Muscle of leg (tissue), 11 donors: ENCODE data around the gene AGXT2. TPM values are rescaled to one million over a fixed set of nuclear protein-coding genes. Genes with fewer than 3 reads are reported as not detected.

Experiments used
- DNase-seq: peaks from one replicate; pipeline ENCODE4 v3.0.0; 2013
- H3K27ac ChIP-seq: one replicate; pipeline ENCODE4 v1.5.1; 2013; ENCODE audit warnings: mild to moderate bottlenecking, low read length, control low read depth
- H3K27me3 ChIP-seq: one replicate; pipeline ENCODE4 v1.6.1; 2013; ENCODE audit warnings: low read length; ENCODE audit not compliant: control insufficient read depth, insufficient read depth
- H3K36me3 ChIP-seq: one replicate; pipeline ENCODE4 v1.6.1; 2013; ENCODE audit warnings: low read length; ENCODE audit not compliant: control insufficient read depth, insufficient read depth
- H3K4me1 ChIP-seq: one replicate; pipeline ENCODE4 v1.6.1; 2013; ENCODE audit warnings: low read length; ENCODE audit not compliant: control insufficient read depth, insufficient read depth
- H3K4me3 ChIP-seq: one replicate; pipeline ENCODE4 v1.5.1; 2013; ENCODE audit warnings: low read length, control low read depth
- H3K9me3 ChIP-seq: replicated peaks from 2 replicates; pipeline ENCODE4 v1.6.1; 2013; ENCODE audit warnings: low read depth, low read length; ENCODE audit not compliant: control insufficient read depth
- WGBS: methylation state at CpG from one replicate; pipeline ENCODE4 v1.1.5; 2013; ENCODE audit warnings: missing lambda C conversion rate; ENCODE audit not compliant: insufficient coverage; 5-methylcytosine and 5-hydroxymethylcytosine counted together
- polyA plus RNA-seq, 8 donors: library from polyadenylated mRNA; unstranded; fragments of 120-200 nt; gene quantifications; one replicate each; pipeline versions ENCODE4 v1.2.1 to v1.2.3, GENCODE V29; 2013; ENCODE audit warnings: inconsistent platforms in 1 of 8, low replicate concordance in 1 of 8; ENCODE audit not compliant: insufficient read length in 8 of 8, insufficient read depth in 1 of 8
- total RNA-seq: library from RNA; stranded (reverse); fragments of 120-200 nt; gene quantifications from one replicate; pipeline ENCODE4 v1.2.4, GENCODE V29; 2013

AGXT2 gene
- total and polyA plus RNA-seq, 9 donors: 0.04 to 3.0 (median 0.23) TPM; not detected in 5

DNA sequence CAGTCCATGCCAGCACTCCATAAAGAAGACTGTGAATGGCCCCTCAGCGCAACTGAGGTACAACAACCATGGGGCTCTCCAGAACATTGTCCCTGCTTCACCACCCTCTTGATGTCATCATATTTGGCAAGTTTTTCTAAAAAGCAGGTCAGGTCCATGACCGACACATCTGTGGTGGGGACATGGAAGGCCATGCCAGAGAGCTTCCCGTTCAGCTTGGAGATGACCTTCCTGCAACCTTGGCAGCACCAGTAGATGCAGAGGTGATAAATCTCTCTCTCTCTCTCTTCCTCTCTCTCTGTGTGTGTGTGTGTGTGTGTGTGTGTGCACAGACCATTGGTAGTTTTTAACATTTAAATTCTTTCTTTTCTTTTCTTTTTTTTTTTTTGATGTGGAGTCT is 35.4 kb upstream of the AGXT2 start:
- no peak for DNase-seq
- H3K4me1 ChIP-seq: no peaks in the 10 kb centered on the region
- no peak overlapping the region for H3K4me3 ChIP-seq
- H3K9me3 ChIP-seq: no peaks in the 10 kb centered on the region
- H3K36me3 ChIP-seq: no peaks in the 10 kb centered on the region
- H3K27ac ChIP-seq: no peak overlapping the region
- H3K27me3 ChIP-seq: no peaks in the 10 kb centered on the region
- no CpG with 5 or more reads among the region's 3 CpGs for WGBS

GRCh38 chr5:35082530-35082929 is 34.8 kb upstream of the AGXT2 start:
- Histone ChIP-seq H3K27me3 (no peaks in the 10 kb centered on the region), H3K36me3 (no peaks in the 10 kb centered on the region), H3K9me3 (no peaks in the 10 kb centered on the region), H3K4me3 (no peak overlapping the region), H3K4me1 (no peaks in the 10 kb centered on the region), H3K27ac (no peak overlapping the region)
- no CpG with 5 or more reads among the region's 3 CpGs for WGBS
- DNase-seq: no peak

DNA sequence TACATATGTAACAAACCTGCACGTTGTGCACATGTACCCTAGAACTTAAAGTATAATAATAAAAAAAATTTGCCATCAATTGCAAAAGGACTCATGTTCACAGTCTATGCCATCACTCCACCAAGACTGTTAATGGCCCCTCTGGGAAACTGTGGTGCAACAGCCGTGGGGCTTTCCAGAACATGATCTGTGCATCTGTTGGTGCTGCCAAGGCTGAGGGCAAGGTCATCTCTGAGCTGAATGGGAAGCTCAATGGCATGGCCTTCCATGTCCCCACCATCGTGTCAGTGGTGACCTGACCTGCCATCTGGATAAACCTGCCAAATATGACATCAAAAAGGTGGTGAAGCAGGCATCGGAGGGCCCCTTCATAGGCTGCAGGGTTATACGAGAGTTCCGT is 33.4 kb upstream of the AGXT2 start:
- Histone ChIP-seq H3K27me3 (no peaks in the 10 kb centered on the region), H3K4me3 (no peak overlapping the region), H3K36me3 (no peaks in the 10 kb centered on the region), H3K4me1 (no peaks in the 10 kb centered on the region), H3K27ac (no peak overlapping the region), H3K9me3 (no peaks in the 10 kb centered on the region)
- no peak for DNase-seq
- 71% methylated on average over 3 of the region's 6 CpGs for WGBS

- no peak overlapping the region for H3K4me3 ChIP-seq
- H3K9me3 ChIP-seq: peaks cover 2% of the 10 kb centered on the region
- no CpG with 5 or more reads among the region's 4 CpGs for WGBS
- no peaks in the 10 kb centered on the region for H3K27me3 ChIP-seq
- H3K36me3 ChIP-seq: no peaks in the 10 kb centered on the region
- H3K4me1 ChIP-seq: no peaks in the 10 kb centered on the region
- peak; percentile 65 for DNase-seq
- peak overlapping the region; percentile 33 for H3K27ac ChIP-seq
These were observed 25.4 kb upstream of the AGXT2 start for GRCh38 chr5:35073160-35073559.

DNA sequence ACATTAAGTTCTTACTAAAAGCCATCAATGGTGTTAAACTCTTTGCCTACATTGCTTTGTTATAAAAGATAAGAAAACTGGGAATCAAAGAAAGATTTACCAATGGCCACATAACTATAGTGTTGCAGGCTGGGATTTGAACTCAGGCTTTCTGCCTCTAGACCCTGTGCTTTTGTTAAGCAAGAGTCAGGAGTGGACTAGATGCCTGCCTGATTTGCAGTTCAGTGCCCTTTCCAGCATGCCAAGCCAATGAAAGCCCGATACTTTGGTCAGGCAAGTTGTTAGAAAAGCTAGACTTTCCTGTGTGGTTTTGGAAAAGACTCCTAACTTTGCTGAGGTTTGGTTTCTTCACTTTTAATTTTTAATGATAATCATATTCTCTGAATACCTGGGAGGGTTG is 21.4 kb upstream of the AGXT2 start:
- Histone ChIP-seq H3K36me3 (no peaks in the 10 kb centered on the region), H3K27me3 (no peaks in the 10 kb centered on the region), H3K4me1 (no peaks in the 10 kb centered on the region), H3K9me3 (peaks cover 2% of the 10 kb centered on the region), H3K27ac (no peak overlapping the region), H3K4me3 (no peak overlapping the region)
- DNase-seq: no peak
- WGBS: 80% methylated on average over 1 of the region's 1 CpG

DNA sequence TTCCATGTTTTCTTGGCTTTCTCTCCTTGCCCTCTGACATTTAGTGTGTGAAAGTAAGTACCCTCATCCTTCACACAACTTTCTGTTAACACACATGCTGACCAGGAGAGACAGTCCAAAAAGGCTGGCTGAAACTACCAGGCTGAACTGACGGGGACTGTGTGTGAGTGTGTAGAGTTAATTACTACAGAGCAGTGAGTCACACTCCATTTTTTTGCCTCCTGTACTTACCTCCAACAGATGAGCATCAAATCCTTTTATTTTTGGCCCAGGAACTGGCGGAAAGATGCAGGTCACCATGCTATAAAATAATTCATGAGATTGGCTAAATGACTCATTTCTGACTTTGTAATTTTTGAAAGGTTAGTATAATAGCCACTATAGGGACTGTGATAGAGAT is 20.2 kb upstream of the AGXT2 start:
- Histone ChIP-seq H3K36me3 (no peaks in the 10 kb centered on the region), H3K27me3 (no peaks in the 10 kb centered on the region), H3K9me3 (no peaks in the 10 kb centered on the region), H3K27ac (no peak overlapping the region), H3K4me3 (no peak overlapping the region), H3K4me1 (no peaks in the 10 kb centered on the region)
- no CpG with 5 or more reads among the region's 2 CpGs for WGBS
- no peak for DNase-seq

DNA sequence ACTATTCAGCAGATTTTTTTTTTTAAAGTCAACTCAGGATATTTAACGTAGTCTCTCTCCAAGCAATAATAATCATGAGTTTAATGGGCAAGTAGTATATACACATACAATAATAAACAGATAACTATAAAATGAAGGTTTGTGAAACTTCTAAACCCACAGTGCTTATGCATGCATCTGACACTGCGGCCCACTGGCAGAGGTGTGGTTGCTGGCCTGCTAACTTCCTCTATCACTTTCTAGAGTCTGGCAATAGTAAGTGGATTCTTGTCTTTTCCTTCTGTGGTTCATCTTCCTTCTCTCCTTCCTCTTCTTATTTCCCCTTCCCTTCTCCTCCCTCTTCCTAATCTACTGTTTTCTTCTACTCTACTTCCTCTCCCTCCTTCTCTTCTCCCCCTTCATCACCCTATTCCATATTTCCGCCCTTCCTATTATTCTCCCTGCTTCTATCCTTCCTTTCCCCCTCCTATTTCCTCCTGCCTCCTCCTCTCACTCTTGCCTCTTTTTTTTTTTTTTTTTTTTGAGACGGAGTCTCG is 18.6 kb upstream of the AGXT2 start:
- no peaks in the 10 kb centered on the region for H3K36me3 ChIP-seq
- WGBS: 97% methylated on average over 3 of the region's 5 CpGs
- H3K27ac ChIP-seq: no peak overlapping the region
- no peaks in the 10 kb centered on the region for H3K27me3 ChIP-seq
- H3K4me3 ChIP-seq: no peak overlapping the region
- no peaks in the 10 kb centered on the region for H3K4me1 ChIP-seq
- no peak for DNase-seq
- H3K9me3 ChIP-seq: no peaks in the 10 kb centered on the region

DNA sequence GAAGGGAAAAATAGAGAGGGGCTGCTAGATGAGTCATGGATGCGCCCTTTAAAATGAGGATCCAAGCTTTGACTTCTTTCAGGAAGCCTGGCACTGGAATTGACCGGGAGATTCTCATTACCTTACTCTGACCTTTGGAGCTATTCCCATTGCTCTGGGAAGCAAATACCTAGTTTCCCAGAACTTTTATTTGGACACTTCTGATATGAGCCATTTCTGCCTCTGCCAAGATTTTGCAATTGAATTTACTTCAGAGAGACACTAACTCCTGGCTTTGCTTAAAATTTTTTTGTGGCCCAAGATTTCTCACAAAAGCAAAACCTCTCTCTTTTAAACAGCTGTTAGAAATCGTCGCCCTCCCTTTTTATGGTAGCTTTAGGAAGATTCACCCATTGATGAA is 15.7 kb upstream of the AGXT2 start:
- Histone ChIP-seq H3K36me3 (no peaks in the 10 kb centered on the region), H3K9me3 (no peaks in the 10 kb centered on the region), H3K27ac (no peak overlapping the region), H3K4me1 (no peaks in the 10 kb centered on the region), H3K4me3 (no peak overlapping the region), H3K27me3 (no peaks in the 10 kb centered on the region)
- DNase-seq: peak; percentile 81
- 62% methylated on average over 2 of the region's 4 CpGs for WGBS

- Histone ChIP-seq H3K27ac (no peak overlapping the region), H3K4me3 (no peak overlapping the region), H3K9me3 (no peaks in the 10 kb centered on the region), H3K27me3 (no peaks in the 10 kb centered on the region), H3K36me3 (no peaks in the 10 kb centered on the region), H3K4me1 (no peaks in the 10 kb centered on the region)
- peak; percentile 52 for DNase-seq
- WGBS: no CpG with 5 or more reads among the region's 2 CpGs
These were observed 13.5 kb upstream of the AGXT2 start for GRCh38 chr5:35061211-35061770.

DNA sequence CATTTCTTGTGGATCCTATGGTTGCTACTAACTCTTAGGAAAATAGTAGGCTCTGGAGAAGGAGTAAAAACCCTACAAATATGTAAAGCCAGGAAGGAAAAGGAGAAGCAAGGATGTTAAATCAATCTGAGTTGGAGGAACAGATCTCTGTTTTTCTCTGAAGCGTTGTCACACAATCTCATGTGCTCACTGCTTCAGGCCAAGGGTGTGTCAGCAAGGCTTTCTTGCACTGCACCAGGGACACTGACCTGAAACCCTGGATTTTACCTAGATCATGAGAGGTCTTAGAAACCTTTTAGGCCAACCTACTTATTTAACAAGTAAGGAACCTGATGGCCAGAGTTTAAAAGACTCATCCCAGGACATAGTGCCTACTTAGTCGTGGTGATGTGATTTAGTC is 12.5 kb upstream of the AGXT2 start:
- DNase-seq: no peak
- Histone ChIP-seq H3K27ac (no peak overlapping the region), H3K36me3 (no peaks in the 10 kb centered on the region), H3K4me1 (no peaks in the 10 kb centered on the region), H3K9me3 (no peaks in the 10 kb centered on the region), H3K4me3 (no peak overlapping the region), H3K27me3 (no peaks in the 10 kb centered on the region)
- 50% methylated on average over 1 of the region's 2 CpGs for WGBS

- Histone ChIP-seq H3K27me3 (no peaks in the 10 kb centered on the region), H3K4me3 (no peak overlapping the region), H3K4me1 (no peaks in the 10 kb centered on the region), H3K27ac (no peak overlapping the region), H3K9me3 (no peaks in the 10 kb centered on the region), H3K36me3 (no peaks in the 10 kb centered on the region)
- DNase-seq: no peak
These were observed 11.5 kb upstream of the AGXT2 start for GRCh38 chr5:35059251-35059650.
